ENCODE results near the gene CASK. TPM values are rescaled to one million over a fixed set of nuclear protein-coding genes. Genes with fewer than 3 reads are reported as not detected.

The CASK gene
- total RNA-seq, 1 donor, result 55.4 TPM

- Histone ChIP-seq H3K27me3 (ENCODE audit: insufficient read depth, low read length) (peaks cover 4% of the 10 kb centered on the region), H3K27ac (ENCODE audit: low read depth, low read length) (peak overlapping the region; percentile 56), H2AFZ (ENCODE audit: low read length) (peak overlapping the region; percentile 60), H3K79me2 (ENCODE audit: insufficient read depth, low read length) (no peaks in the 10 kb centered on the region), H3K36me3 (ENCODE audit: insufficient read depth, low read length) (no peaks in the 10 kb centered on the region), H3K4me1 (ENCODE audit: insufficient read depth, low read length) (no peaks in the 10 kb centered on the region), H4K20me1 (ENCODE audit: insufficient read depth, low read length) (no peaks in the 10 kb centered on the region), H3K4me2 (ENCODE audit: insufficient read depth, low read length) (peak overlapping the region; percentile 77), H3K9me3 (ENCODE audit: low read depth, low read length) (no peaks in the 10 kb centered on the region), H3K4me3 (ENCODE audit: insufficient read depth, low read length) (peak overlapping the region; percentile 54)
- no peak for DNase-seq (ENCODE audit: insufficient read length, low spot score, missing footprints)
- TF ChIP-seq CTCF (IDR thresholded peaks at IDR 0.05; ENCODE audit: extremely low read depth, low read depth, low read length), result no peak
These were observed 333.6 kb downstream of the CASK start for GRCh38 chrX:41589634-41590270.

DNA sequence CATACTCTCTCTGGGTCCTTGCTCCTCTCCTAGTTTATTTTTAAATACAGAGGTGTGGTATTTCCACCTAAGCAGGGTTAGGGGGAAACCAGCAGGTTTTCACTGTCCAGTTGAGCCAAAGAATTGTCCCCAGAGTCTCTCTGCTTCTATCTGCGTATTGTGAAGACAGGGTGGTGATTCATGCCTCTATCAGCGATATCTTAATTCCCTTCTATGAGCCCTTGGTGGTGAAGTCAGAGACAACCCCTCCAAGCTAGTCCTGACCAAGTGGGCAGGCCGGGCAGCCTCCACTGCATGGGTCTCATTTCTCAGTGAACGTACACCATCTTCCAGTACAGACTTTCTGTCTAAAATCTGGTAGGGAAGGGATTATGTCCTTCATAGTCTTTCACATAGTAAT lies 335.1 kb downstream of the CASK start:
- Histone ChIP-seq H3K36me3 (ENCODE audit: insufficient read depth, low read length) (no peaks in the 10 kb centered on the region), H3K9me3 (ENCODE audit: low read depth, low read length) (no peaks in the 10 kb centered on the region), H2AFZ (ENCODE audit: low read length) (no peak overlapping the region), H4K20me1 (ENCODE audit: insufficient read depth, low read length) (no peaks in the 10 kb centered on the region), H3K4me1 (ENCODE audit: insufficient read depth, low read length) (no peaks in the 10 kb centered on the region), H3K79me2 (ENCODE audit: insufficient read depth, low read length) (no peaks in the 10 kb centered on the region), H3K4me2 (ENCODE audit: insufficient read depth, low read length) (no peak overlapping the region), H3K27ac (ENCODE audit: low read depth, low read length) (no peak overlapping the region), H3K4me3 (ENCODE audit: insufficient read depth, low read length) (no peak overlapping the region), H3K27me3 (ENCODE audit: insufficient read depth, low read length) (peaks cover 4% of the 10 kb centered on the region)
- DNase-seq (ENCODE audit: insufficient read length, low spot score, missing footprints), result no peak
- TF ChIP-seq CTCF (IDR thresholded peaks at IDR 0.05; ENCODE audit: extremely low read depth, low read depth, low read length), result no peak

DNA sequence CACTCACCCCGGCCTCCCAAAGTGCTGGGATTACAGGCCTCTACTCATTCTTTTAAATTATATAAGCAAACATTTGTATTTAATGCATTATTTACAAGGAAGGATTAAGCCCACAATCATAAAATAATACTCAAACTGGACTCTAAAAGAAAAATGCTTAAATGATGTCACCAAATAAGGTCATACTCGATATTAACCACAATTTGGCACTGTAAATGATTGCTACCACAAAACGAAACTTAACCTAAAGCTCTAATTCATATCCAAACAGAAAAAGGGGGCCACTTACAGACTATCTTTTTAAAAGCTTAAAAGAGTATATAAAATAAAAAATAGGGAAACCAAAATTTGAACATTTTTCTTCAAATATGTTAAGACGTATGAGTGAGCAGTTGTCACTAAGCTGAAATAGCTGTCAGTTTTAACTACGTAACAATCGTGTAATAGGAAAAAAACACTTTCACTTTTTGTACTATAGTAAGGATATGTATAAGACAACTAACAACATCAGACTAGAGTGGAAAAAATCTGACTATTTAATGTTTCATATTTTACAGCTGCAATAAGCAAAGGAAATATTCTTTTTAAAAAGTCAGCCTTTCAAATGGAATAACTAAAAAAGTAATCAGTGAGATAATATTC lies 342.8 kb downstream of the CASK start:
- no peak overlapping the region for H2AFZ ChIP-seq (ENCODE audit: low read length)
- H3K36me3 ChIP-seq (ENCODE audit: insufficient read depth, low read length), result no peaks in the 10 kb centered on the region
- H3K9me3 ChIP-seq (ENCODE audit: low read depth, low read length), result no peaks in the 10 kb centered on the region
- no peaks in the 10 kb centered on the region for H3K4me1 ChIP-seq (ENCODE audit: insufficient read depth, low read length)
- no peaks in the 10 kb centered on the region for H3K79me2 ChIP-seq (ENCODE audit: insufficient read depth, low read length)
- no peak for TF ChIP-seq CTCF (IDR thresholded peaks at IDR 0.05; ENCODE audit: extremely low read depth, low read depth, low read length)
- no peak overlapping the region for H3K27ac ChIP-seq (ENCODE audit: low read depth, low read length)
- no peak overlapping the region for H3K4me3 ChIP-seq (ENCODE audit: insufficient read depth, low read length)
- no peak overlapping the region for H3K4me2 ChIP-seq (ENCODE audit: insufficient read depth, low read length)
- no peaks in the 10 kb centered on the region for H3K27me3 ChIP-seq (ENCODE audit: insufficient read depth, low read length)
- no peak for DNase-seq (ENCODE audit: insufficient read length, low spot score, missing footprints)
- H4K20me1 ChIP-seq (ENCODE audit: insufficient read depth, low read length), result no peaks in the 10 kb centered on the region

DNA sequence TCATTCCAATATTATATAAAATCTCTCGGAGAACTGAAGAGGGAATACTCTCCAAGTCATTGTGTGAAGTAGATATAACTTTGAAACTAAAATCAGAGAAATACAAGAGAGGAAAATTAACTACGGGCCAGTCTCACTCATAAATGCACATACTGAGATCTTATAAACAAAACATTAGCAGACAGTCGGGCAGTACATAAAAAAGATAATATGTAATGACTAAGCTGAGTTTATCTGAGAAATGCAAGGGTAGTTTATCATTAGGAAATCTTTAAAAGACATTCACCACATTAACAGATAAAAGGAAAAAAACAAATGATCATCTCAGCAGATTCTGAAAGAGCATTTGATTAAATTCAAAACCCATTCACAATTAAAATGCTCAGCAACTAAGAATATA lies 359.5 kb downstream of the CASK start:
- no peaks in the 10 kb centered on the region for H4K20me1 ChIP-seq (ENCODE audit: insufficient read depth, low read length)
- no peaks in the 10 kb centered on the region for H3K27me3 ChIP-seq (ENCODE audit: insufficient read depth, low read length)
- DNase-seq (ENCODE audit: insufficient read length, low spot score, missing footprints), result no peak
- H3K4me2 ChIP-seq (ENCODE audit: insufficient read depth, low read length), result peak overlapping the region; percentile 11
- no peak overlapping the region for H3K4me3 ChIP-seq (ENCODE audit: insufficient read depth, low read length)
- peak overlapping the region; percentile 19 for H3K27ac ChIP-seq (ENCODE audit: low read depth, low read length)
- no peaks in the 10 kb centered on the region for H3K79me2 ChIP-seq (ENCODE audit: insufficient read depth, low read length)
- no peak for TF ChIP-seq CTCF (IDR thresholded peaks at IDR 0.05; ENCODE audit: extremely low read depth, low read depth, low read length)
- no peak overlapping the region for H2AFZ ChIP-seq (ENCODE audit: low read length)
- peaks cover 15% of the 10 kb centered on the region for H3K4me1 ChIP-seq (ENCODE audit: insufficient read depth, low read length)
- no peaks in the 10 kb centered on the region for H3K36me3 ChIP-seq (ENCODE audit: insufficient read depth, low read length)
- H3K9me3 ChIP-seq (ENCODE audit: low read depth, low read length), result no peaks in the 10 kb centered on the region

All from osteoblast (primary cell).